ENCODE measurements around the gene IFNA14.
"Not testable (repeated sequence)": the region's sequence is repeated elsewhere in the genome, so short reads cannot be mapped to it uniquely, and the experiment has no call there.

The IFNA14 gene

GRCh38 chr9:21244836-21245235 lies 5.0 kb upstream of the IFNA14 start:
- Histone ChIP-seq H3K4me1 (ENCODE audit: insufficient read depth, low read length) (no peaks in the 10 kb centered on the region), H3K36me3 (ENCODE audit: insufficient read depth, low read length) (no peaks in the 10 kb centered on the region), H3K9ac (ENCODE audit: low read depth, low read length) (no peak overlapping the region), H3K9me3 (ENCODE audit: control insufficient read depth, insufficient read depth, low read length) (no peaks in the 10 kb centered on the region)

DNA sequence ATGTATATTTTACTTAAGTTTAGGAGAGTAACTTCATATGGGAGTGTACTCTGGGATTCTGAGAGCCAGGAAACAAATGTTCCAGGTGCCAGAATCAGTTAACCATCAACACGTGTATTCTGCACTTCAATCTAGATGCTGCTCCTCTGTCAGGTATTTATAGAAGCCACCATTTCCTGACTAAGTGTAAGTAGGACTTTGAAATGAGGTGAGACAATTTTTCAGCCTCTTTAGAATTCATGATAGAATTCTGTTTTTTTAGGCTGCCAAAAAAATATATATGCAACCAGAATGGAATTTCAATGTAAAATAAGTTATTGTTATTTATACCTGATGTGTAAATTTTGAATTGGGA lies 3.5 kb downstream of the IFNA14 start:
- H3K9ac ChIP-seq (ENCODE audit: low read depth, low read length); H3K36me3 ChIP-seq (ENCODE audit: insufficient read depth, low read length); H3K4me1 ChIP-seq (ENCODE audit: insufficient read depth, low read length); H3K9me3 ChIP-seq (ENCODE audit: control insufficient read depth, insufficient read depth, low read length): not testable (repeated sequence)

DNA sequence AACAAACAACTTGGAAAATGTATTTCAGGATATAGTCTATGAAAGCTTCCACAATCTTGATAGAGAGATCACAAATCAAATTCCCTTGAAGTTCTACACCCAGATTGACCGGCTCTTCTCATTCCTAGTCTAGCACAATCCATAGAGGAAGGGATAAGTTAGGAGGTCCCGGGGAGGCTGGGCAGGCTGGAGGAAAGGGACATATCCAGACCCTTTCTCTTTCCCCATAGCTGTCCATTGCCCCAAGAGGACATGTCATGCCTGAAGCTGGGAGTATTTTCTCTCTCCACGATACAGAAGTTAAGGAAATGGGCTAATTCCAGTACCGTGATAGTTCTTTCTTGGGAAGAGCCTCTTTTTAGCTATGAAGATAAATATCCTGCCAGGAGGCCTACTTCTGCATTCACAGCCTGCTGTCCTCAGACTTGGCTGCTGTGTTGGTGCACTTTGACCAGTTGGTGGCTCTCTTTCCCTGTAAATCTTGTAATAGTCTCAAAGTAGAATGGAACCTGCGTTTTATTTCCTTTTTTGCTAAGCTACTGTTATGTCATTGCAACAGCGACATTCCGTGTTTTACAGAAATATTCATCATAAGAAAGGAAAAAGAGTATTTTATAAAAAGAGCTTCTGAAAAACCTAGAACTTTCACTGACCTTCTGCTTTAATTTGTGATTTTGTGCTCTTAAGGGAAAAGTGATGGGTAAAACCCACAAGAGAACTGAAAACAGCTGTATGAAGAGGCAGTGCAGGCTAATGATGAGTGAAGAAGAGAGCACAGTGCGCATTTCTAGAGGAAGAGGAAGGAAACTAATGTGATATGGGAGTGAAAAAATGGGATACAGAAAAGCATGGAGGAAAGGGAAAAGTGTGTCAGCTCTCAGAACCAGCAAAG lies 4.1 kb downstream of the IFNA14 start:
- not testable (repeated sequence) for H3K9me3 ChIP-seq (ENCODE audit: control insufficient read depth, insufficient read depth, low read length); H3K36me3 ChIP-seq (ENCODE audit: insufficient read depth, low read length); H3K4me1 ChIP-seq (ENCODE audit: insufficient read depth, low read length); H3K9ac ChIP-seq (ENCODE audit: low read depth, low read length)

- no peak overlapping the region for H3K9ac ChIP-seq (ENCODE audit: low read depth, low read length)
- H3K4me1 ChIP-seq (ENCODE audit: insufficient read depth, low read length): no peaks in the 10 kb centered on the region
- H3K36me3 ChIP-seq (ENCODE audit: insufficient read depth, low read length): no peaks in the 10 kb centered on the region
- no peaks in the 10 kb centered on the region for H3K9me3 ChIP-seq (ENCODE audit: control insufficient read depth, insufficient read depth, low read length)
Observed at GRCh38 chr9:21234153-21234687, 5.6 kb downstream of the IFNA14 start.

- no peaks in the 10 kb centered on the region for H3K4me1 ChIP-seq (ENCODE audit: insufficient read depth, low read length)
- no peak overlapping the region for H3K9ac ChIP-seq (ENCODE audit: low read depth, low read length)
- H3K36me3 ChIP-seq (ENCODE audit: insufficient read depth, low read length): no peaks in the 10 kb centered on the region
- no peaks in the 10 kb centered on the region for H3K9me3 ChIP-seq (ENCODE audit: control insufficient read depth, insufficient read depth, low read length)
Observed at GRCh38 chr9:21233258-21233657, 6.5 kb downstream of the IFNA14 start.

DNA sequence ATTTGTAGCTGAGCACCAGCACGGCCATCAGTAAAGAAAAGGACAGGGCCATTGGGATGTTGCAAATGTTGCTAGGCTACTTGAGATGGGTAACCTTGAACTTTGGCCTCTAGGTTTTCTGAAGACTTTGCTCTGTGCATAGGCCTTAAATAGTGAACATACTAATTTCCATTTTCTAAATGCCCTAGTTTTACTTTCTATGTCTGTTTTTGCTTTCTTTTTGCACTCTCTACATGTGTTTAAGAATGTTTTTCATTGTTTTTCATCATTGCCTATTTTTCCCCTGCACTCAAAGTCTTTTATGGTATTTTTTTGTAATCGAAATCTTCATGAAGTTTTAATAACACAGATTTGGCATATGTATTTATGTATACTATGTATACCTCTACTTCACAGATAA lies 11.7 kb downstream of the IFNA14 start, which contains the start of gene IFNA17:
Gene IFNA17, minus strand, starts transcription at position 101 of the 400 bp plus-strand sequence. Its CDS starts 49 bp downstream, at position 52.
- no peaks in the 10 kb centered on the region for H3K36me3 ChIP-seq (ENCODE audit: insufficient read depth, low read length)
- H3K9me3 ChIP-seq (ENCODE audit: control insufficient read depth, insufficient read depth, low read length): no peaks in the 10 kb centered on the region
- H3K9ac ChIP-seq (ENCODE audit: low read depth, low read length): no peak within 1 kb of the TSS
- H3K4me1 ChIP-seq (ENCODE audit: insufficient read depth, low read length): no peaks in the 10 kb centered on the region

DNA sequence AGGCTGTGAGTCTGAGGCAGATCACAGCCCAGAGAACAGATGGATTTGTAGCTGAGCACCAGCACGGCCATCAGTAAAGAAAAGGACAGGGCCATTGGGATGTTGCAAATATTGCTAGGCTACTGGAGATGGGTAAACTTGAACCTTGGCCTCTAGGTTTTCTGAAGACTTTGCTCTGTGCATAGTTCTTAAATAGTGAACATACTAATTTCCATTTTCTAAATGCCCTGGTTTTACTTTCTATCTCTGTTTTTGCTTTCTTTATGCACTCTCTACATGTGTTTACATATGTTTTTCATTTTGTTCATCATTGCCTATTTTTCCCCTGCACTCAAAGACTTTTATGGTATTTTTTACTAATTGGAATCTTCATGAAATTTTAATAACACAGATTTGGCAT lies 22.6 kb downstream of the IFNA14 start, which contains the start of gene IFNA16:
Gene IFNA16, minus strand, starts transcription at position 101 of the 400 bp plus-strand sequence. Its CDS starts 6 bp downstream, at position 95.
- H3K4me1 ChIP-seq (ENCODE audit: insufficient read depth, low read length): not testable (repeated sequence)

DNA sequence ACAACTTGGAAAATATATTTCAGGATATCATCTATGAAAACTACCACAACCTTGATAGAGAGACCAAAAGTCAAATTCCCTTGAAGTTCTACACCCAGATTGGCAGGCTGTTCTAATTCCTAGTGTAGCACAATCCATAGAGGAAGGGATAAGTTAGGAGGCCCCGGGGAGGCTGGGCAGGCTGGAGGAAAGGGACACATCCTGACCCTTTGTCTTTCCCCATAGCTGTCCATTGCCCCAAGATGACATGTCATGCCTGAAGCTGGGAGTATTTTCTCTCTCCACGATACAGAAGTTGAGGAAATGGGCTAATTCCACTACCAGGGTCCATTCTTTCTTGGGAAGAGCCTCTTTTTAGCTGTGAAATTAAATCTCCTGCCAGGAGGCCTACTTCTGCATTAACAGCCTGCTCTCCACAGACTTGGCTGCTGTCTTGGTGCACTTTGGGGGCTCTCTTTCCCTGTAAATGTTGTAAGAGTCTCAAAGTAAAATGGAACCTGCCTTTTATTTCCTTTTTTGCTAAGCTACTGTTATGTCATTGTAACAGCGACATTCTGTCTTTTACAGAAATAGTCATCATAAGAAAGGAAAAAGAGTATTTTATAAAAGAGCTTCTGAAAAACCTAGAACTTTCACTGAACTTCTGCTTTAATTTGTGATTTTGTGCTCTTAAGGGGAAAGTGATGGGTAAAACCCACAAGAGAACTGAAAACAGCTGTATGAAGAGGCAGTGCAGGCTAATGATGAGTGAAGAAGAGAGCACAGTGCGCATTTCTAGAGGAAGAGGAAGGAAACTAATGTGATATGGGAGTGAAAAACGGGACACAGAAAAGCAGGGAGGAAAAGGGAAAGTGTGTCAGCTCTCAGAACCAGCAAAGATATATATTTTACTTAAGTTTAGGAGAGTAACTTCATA lies 26.1 kb downstream of the IFNA14 start:
- not testable (repeated sequence) for H3K4me1 ChIP-seq (ENCODE audit: insufficient read depth, low read length); H3K9me3 ChIP-seq (ENCODE audit: control insufficient read depth, insufficient read depth, low read length); H3K36me3 ChIP-seq (ENCODE audit: insufficient read depth, low read length); H3K9ac ChIP-seq (ENCODE audit: low read depth, low read length)

More for the DNA sequence above, 22.6 kb downstream of the IFNA14 start, which contains the start of gene IFNA16:
- H3K9me3 ChIP-seq (ENCODE audit: control insufficient read depth, insufficient read depth, low read length); H3K9ac ChIP-seq (ENCODE audit: low read depth, low read length); H3K36me3 ChIP-seq (ENCODE audit: insufficient read depth, low read length): not testable (repeated sequence)

GRCh38 chr9:21212160-21212559 lies 27.6 kb downstream of the IFNA14 start:
- not testable (repeated sequence) for H3K36me3 ChIP-seq (ENCODE audit: insufficient read depth, low read length); H3K9me3 ChIP-seq (ENCODE audit: control insufficient read depth, insufficient read depth, low read length); H3K9ac ChIP-seq (ENCODE audit: low read depth, low read length); H3K4me1 ChIP-seq (ENCODE audit: insufficient read depth, low read length)

DNA sequence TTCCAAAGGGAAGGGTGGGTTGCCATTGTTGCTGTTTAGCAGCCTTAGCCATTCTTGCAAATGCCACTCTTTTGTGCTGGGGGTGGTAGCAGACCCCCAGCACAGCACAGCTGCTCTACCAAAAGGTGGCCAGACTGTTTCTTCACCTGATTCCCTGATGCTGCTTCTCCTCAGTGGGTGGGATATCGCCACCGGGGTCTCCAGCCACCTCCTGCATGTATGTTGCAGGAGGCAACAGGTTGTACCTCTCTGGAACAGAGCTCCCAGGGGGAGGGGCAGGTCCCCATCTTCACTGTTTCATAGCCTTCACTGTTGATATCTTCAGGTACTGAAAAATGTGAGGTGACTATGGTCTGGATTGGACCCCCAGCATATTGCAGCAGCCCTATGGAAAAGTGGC lies 29.0 kb downstream of the IFNA14 start:
- not testable (repeated sequence) for H3K4me1 ChIP-seq (ENCODE audit: insufficient read depth, low read length); H3K36me3 ChIP-seq (ENCODE audit: insufficient read depth, low read length); H3K9ac ChIP-seq (ENCODE audit: low read depth, low read length); H3K9me3 ChIP-seq (ENCODE audit: control insufficient read depth, insufficient read depth, low read length)

- H3K9me3 ChIP-seq (ENCODE audit: control insufficient read depth, insufficient read depth, low read length): no peaks in the 10 kb centered on the region
- H3K9ac ChIP-seq (ENCODE audit: low read depth, low read length): no peak overlapping the region
- H3K36me3 ChIP-seq (ENCODE audit: insufficient read depth, low read length): no peaks in the 10 kb centered on the region
- no peaks in the 10 kb centered on the region for H3K4me1 ChIP-seq (ENCODE audit: insufficient read depth, low read length)
Observed at GRCh38 chr9:21210311-21210710, 29.5 kb downstream of the IFNA14 start.

DNA sequence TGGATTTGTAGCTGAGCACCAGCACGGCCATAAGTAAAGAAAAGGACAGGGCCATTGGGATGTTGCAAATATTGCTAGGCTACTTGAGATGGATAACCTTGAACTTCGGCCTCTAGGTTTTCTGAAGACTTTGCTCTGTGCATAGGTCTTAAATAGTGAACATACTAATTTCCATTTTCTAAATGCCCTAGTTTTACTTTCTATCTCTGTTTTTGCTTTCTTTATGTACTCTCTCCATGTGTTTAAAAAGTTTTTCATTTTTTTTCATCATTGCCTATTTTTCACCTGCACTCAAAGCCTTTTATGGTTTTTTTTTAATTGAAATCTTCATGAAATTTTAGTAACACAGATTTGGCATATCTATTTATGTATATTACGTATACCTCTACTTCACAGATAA lies 32.8 kb downstream of the IFNA14 start, which contains the start of gene IFNA10:
Gene IFNA10, minus strand, starts transcription at position 101 of the 400 bp plus-strand sequence. Its CDS starts 46 bp downstream, at position 55.
- H3K36me3 ChIP-seq (ENCODE audit: insufficient read depth, low read length); H3K9ac ChIP-seq (ENCODE audit: low read depth, low read length); H3K9me3 ChIP-seq (ENCODE audit: control insufficient read depth, insufficient read depth, low read length); H3K4me1 ChIP-seq (ENCODE audit: insufficient read depth, low read length): not testable (repeated sequence)

DNA sequence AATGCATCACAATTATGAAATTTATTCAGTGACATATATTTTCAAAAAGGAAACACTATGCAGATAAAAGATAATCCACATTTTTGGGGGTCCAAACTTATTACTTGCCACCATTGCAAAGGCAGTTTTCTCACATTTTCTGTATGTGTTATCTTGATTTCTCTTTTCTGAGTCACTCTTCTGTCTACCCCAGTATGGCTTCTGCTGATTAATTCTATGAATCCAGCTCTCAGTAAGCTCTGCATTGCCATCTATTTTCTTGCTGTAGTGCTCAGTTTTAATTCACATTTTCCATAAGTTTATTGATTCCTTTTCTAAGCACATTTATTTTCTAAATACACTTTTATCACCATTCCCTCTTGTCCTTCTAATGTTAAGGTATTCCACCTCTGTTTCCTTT lies 34.6 kb downstream of the IFNA14 start:
- H3K4me1 ChIP-seq (ENCODE audit: insufficient read depth, low read length): no peaks in the 10 kb centered on the region
- H3K9ac ChIP-seq (ENCODE audit: low read depth, low read length): no peak overlapping the region
- H3K9me3 ChIP-seq (ENCODE audit: control insufficient read depth, insufficient read depth, low read length): no peaks in the 10 kb centered on the region
- no peaks in the 10 kb centered on the region for H3K36me3 ChIP-seq (ENCODE audit: insufficient read depth, low read length)

- H3K9me3 ChIP-seq (ENCODE audit: control insufficient read depth, insufficient read depth, low read length); H3K9ac ChIP-seq (ENCODE audit: low read depth, low read length); H3K4me1 ChIP-seq (ENCODE audit: insufficient read depth, low read length); H3K36me3 ChIP-seq (ENCODE audit: insufficient read depth, low read length): not testable (repeated sequence)
Observed at GRCh38 chr9:21202105-21202504, 37.7 kb downstream of the IFNA14 start, which contains the start of gene IFNA7. Gene IFNA7, minus strand, starts transcription at chr9:21202205. Its CDS starts 40 bp downstream, at chr9:21202165.
